ENCODE measurements around the gene CLCN4.

The CLCN4 gene

DNA sequence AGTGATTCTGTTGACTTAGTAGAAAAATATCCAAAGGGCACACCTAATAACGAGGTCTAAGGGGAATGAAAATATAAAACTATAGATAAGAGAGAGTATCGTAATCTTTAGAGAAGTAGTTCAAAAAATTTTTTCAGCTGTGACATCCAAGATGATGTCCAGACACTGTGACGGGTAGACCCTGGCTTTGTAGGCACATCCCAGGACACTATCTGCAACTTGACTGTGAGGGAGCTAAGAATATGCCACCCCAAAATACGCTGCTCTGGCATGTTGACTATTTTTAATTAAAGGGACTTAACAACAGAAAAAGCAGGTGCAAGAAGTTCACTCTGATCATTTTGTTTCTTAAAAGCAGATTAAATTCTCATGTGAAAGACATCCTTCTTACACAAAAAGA, 89.5 kb downstream of the CLCN4 start:
- DNase-seq: no peak

DNA sequence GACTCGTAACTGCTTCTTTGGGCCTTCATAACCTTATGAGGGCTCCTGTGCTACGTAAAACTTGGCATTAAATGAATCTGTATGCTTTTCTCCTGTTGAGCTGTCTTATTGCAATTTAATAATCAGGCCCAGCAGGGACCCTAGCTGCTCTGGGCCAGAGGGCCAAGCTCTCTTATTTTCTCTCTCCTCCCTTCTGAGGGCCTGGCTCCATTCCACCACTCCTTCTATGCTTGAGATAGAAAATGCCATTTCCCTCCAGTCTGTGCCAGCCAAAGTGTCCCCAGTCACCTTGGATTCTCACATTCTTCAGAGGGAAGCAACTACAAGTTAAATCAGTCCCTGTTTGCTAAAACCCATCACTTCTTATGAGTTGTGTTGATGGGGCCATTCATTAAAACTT, 90.1 kb downstream of the CLCN4 start:
- no peak for DNase-seq

DNA sequence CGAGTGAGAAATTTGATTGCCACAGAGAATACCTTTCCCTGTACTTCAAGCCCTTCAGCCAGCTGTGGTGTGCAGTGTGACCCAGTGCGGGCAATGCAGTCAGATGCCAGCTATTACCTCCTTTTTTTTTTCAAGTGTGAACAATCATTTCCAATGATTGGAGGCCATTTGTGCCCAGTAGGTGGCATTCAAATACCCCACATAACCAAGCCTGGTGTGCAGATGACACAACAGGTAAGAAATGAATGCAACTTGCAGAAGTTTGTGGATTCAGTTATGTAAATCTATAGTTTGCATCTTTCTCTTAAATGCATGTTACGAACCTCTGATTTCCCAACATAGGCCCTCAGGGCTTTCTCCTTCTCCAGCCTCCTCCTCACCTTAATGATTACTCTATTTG, 98.0 kb downstream of the CLCN4 start:
- no peak for DNase-seq

GRCh38 chrX:10259716-10260115, 102.9 kb downstream of the CLCN4 start:
- DNase-seq: no peak

GRCh38 chrX:10265775-10266174, 109.0 kb downstream of the CLCN4 start:
- no peak for DNase-seq

DNA sequence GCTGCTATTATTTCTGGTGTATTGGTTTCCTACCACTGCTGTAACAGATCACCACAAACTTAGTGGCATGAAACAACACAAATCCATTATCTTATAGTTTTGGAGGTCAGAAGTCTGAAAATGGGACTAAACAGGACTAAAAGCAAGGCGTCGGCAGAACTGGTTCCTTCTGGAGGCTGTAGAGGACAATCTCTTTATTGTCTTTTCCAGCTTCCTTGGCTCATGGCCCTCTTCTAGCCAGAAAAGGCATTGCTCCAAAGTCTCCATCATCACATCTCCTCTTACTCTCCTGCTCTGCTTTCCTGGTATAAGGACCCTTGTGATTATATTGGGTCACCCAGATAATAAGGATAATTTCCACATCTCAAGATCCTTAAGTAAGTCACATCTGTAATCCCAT, 121.9 kb downstream of the CLCN4 start:
- no peak for DNase-seq

GRCh38 chrX:10280071-10280470, 123.3 kb downstream of the CLCN4 start:
- DNase-seq: no peak

GRCh38 chrX:10282490-10282889, 125.7 kb downstream of the CLCN4 start:
- DNase-seq: no peak

- no peak for DNase-seq
These were observed 129.4 kb downstream of the CLCN4 start for GRCh38 chrX:10286195-10286594.

All from left hindlimb (tissue), 1 donor.